GM10847 (cell line): Measurements from ENCODE around the gene UBE2K.

ENCODE experiments used
- POLR2A ChIP-seq: IDR thresholded peaks from 2 replicates; pipeline ENCODE4 v1.6.1; 2011; ENCODE audit not compliant: insufficient read length; ENCODE audit errors: extremely low read depth

UBE2K gene

GRCh38 chr4:39763714-39764572 is 66.0 kb downstream of the UBE2K start:
- no peak for TF ChIP-seq POLR2A

- TF ChIP-seq POLR2A = no peak
Measured at GRCh38 chr4:39770005-39770404, 72.1 kb downstream of the UBE2K start.

- TF ChIP-seq POLR2A = no peak
Measured at GRCh38 chr4:39770471-39770870, 72.5 kb downstream of the UBE2K start.

GRCh38 chr4:39770969-39771724 is 73.2 kb downstream of the UBE2K start:
- TF ChIP-seq POLR2A = no peak

- no peak for TF ChIP-seq POLR2A
Measured at GRCh38 chr4:39785083-39785482, 87.1 kb downstream of the UBE2K start.

GRCh38 chr4:39786838-39787237 is 88.9 kb downstream of the UBE2K start:
- no peak for TF ChIP-seq POLR2A

GRCh38 chr4:39792128-39792527 is 94.2 kb downstream of the UBE2K start:
- TF ChIP-seq POLR2A = no peak

GRCh38 chr4:39792529-39792928 is 94.6 kb downstream of the UBE2K start:
- no peak for TF ChIP-seq POLR2A

GRCh38 chr4:39802005-39802404 is 104.1 kb downstream of the UBE2K start:
- no peak for TF ChIP-seq POLR2A

- TF ChIP-seq POLR2A = no peak
Measured at GRCh38 chr4:39808231-39808749, 110.4 kb downstream of the UBE2K start.

GRCh38 chr4:39812500-39812899 is 114.6 kb downstream of the UBE2K start:
- no peak for TF ChIP-seq POLR2A

- no peak for TF ChIP-seq POLR2A
Measured at GRCh38 chr4:39814403-39815185, 116.7 kb downstream of the UBE2K start.

GRCh38 chr4:39818646-39819045 is 120.7 kb downstream of the UBE2K start:
- TF ChIP-seq POLR2A = no peak

- TF ChIP-seq POLR2A = no peak
Measured at GRCh38 chr4:39820186-39820585, 122.2 kb downstream of the UBE2K start.

GRCh38 chr4:39821951-39822350 is 124.0 kb downstream of the UBE2K start:
- no peak for TF ChIP-seq POLR2A
